Glutamatergic neuron (in vitro differentiated cells): ENCODE measurements around the gene CHN2. TPM values are rescaled to one million over a fixed set of nuclear protein-coding genes. Genes with fewer than 3 reads are reported as not detected.

ENCODE experiments used
- DNase-seq: peaks from one replicate; pipeline ENCODE4 v3.0.0; 2022
- H3K27ac Mint-ChIP-seq: one replicate; pipeline ENCODE4 v1.8.0; 2020; ENCODE audit warnings: mild to moderate bottlenecking, mixed read lengths, inconsistent platforms; ENCODE audit not compliant: unreplicated experiment
- H3K27me3 Mint-ChIP-seq: one replicate; pipeline ENCODE4 v1.8.0; 2020; ENCODE audit warnings: mild to moderate bottlenecking, moderate library complexity, mixed read lengths, inconsistent platforms; ENCODE audit not compliant: unreplicated experiment
- H3K36me3 Mint-ChIP-seq: one replicate; pipeline ENCODE4 v1.8.0; 2020; ENCODE audit warnings: mild to moderate bottlenecking, mixed read lengths, inconsistent platforms; ENCODE audit not compliant: unreplicated experiment
- H3K4me1 Mint-ChIP-seq: one replicate; pipeline ENCODE4 v1.8.0; 2020; ENCODE audit warnings: mild to moderate bottlenecking, low read depth, mixed read lengths, inconsistent platforms; ENCODE audit not compliant: unreplicated experiment
- H3K4me3 Mint-ChIP-seq: one replicate; pipeline ENCODE4 v1.8.0; 2020; ENCODE audit warnings: mild to moderate bottlenecking, mixed read lengths, inconsistent platforms; ENCODE audit not compliant: unreplicated experiment
- H3K9me3 Mint-ChIP-seq: one replicate; pipeline ENCODE4 v1.8.0; 2020; ENCODE audit warnings: mild to moderate bottlenecking, moderate library complexity, mixed read lengths, inconsistent platforms; ENCODE audit not compliant: unreplicated experiment
- total RNA-seq: library from RNA; stranded (reverse); fragmentation: NEBNext Ultra II Directional; extraction: Animal tissue kit (Norgen Biotek cat#: 25700); gene quantifications from one replicate; pipeline ENCODE4 v1.2.1, GENCODE V29; 2021; ENCODE audit not compliant: unreplicated experiment
- TF ChIP-seq, protein P1 (sequence below): fragments of 200-600 bp; sonication (generic); IDR thresholded peaks from one replicate; pipeline ENCODE4 v1.5.0; 2021; ENCODE audit not compliant: partially characterized antibody, unreplicated experiment

The CHN2 gene
- total RNA-seq, 1 donor from 2014 or later = 63.2 TPM

DNA sequence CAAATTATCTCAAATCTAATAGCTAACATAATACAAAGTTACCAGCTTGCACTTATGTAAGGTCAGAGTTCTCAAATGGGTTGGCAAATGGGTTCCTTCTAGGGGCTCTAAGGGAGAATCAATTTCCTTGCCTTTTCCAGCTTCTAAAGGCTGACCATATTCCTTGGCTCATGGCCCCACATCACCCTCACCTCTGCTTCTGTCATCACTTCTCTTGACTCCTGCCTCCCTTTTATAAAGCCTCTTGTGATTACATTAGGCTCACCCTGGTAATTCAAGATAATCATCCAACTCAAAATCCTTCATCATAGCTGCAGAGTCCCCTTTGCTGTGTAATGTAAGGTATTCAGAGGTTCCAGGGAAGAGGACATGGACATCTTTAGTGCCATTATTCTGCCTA lies 42.1 kb downstream of the CHN2 start:
- no peak for DNase-seq
- H3K4me1 Mint-ChIP-seq = peaks cover 8% of the 10 kb centered on the region
- peaks cover 7% of the 10 kb centered on the region for H3K27me3 Mint-ChIP-seq
- TF ChIP-seq, protein P1, sequence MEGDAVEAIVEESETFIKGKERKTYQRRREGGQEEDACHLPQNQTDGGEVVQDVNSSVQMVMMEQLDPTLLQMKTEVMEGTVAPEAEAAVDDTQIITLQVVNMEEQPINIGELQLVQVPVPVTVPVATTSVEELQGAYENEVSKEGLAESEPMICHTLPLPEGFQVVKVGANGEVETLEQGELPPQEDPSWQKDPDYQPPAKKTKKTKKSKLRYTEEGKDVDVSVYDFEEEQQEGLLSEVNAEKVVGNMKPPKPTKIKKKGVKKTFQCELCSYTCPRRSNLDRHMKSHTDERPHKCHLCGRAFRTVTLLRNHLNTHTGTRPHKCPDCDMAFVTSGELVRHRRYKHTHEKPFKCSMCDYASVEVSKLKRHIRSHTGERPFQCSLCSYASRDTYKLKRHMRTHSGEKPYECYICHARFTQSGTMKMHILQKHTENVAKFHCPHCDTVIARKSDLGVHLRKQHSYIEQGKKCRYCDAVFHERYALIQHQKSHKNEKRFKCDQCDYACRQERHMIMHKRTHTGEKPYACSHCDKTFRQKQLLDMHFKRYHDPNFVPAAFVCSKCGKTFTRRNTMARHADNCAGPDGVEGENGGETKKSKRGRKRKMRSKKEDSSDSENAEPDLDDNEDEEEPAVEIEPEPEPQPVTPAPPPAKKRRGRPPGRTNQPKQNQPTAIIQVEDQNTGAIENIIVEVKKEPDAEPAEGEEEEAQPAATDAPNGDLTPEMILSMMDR = no peak
- peaks cover 14% of the 10 kb centered on the region for H3K36me3 Mint-ChIP-seq
- H3K9me3 Mint-ChIP-seq = peaks cover 4% of the 10 kb centered on the region
- no peak overlapping the region for H3K4me3 Mint-ChIP-seq
- H3K27ac Mint-ChIP-seq = no peak overlapping the region

- Mint-ChIP-seq H3K4me1 (peaks cover 2% of the 10 kb centered on the region), H3K4me3 (no peak overlapping the region), H3K27me3 (peaks cover 7% of the 10 kb centered on the region), H3K27ac (no peak overlapping the region), H3K9me3 (peaks cover 4% of the 10 kb centered on the region), H3K36me3 (peaks cover 14% of the 10 kb centered on the region)
- DNase-seq = no peak
- TF ChIP-seq, protein P1 = no peak
These were observed 42.9 kb downstream of the CHN2 start for GRCh38 chr7:29237489-29237888.

DNA sequence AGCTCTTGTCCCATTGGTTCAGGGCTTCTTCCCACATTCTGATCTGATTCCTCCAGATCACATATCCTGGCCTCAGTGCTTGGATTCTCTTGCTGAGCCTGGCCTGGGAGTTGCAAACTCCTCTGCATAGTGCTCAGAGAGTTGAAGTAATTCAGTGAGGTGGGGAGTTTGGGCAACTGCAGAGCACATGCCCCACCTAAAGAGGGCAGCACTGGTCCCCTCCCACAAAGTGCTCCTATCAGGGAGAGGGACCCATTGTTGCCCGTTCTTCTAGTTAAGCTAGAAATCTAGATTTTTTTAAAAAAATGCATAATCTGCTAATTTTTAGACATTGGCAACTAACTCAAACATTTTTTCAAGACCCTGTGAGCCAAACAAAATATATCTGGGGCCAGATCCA lies 45.1 kb downstream of the CHN2 start:
- no peak overlapping the region for H3K4me3 Mint-ChIP-seq
- no peak for DNase-seq
- TF ChIP-seq, protein P1 = no peak
- peaks cover 7% of the 10 kb centered on the region for H3K4me1 Mint-ChIP-seq
- H3K27me3 Mint-ChIP-seq = peaks cover 7% of the 10 kb centered on the region
- H3K9me3 Mint-ChIP-seq = peaks cover 4% of the 10 kb centered on the region
- H3K36me3 Mint-ChIP-seq = peaks cover 14% of the 10 kb centered on the region
- no peak overlapping the region for H3K27ac Mint-ChIP-seq

DNA sequence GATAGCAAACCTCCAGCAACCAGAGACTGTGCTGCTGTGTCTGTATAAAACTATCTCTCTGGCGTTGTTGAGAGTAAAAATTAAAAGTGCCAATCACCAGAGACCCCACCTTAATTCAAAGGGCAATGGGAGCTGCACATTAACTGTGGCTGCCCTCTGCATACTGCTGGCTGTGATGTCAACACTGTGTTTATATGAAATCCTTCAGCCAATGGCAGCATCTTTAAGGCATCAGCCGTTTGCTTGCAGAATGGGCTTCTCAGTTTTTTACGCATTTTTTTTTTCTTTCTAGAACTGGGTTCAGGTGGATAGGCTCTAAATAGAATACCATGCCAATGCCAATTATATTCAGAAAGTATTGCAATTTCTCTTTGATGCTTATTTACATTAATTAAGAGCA lies 47.7 kb downstream of the CHN2 start:
- Mint-ChIP-seq H3K27me3 (peaks cover 7% of the 10 kb centered on the region), H3K9me3 (peaks cover 4% of the 10 kb centered on the region), H3K36me3 (peaks cover 14% of the 10 kb centered on the region), H3K4me1 (peaks cover 8% of the 10 kb centered on the region), H3K27ac (no peak overlapping the region), H3K4me3 (no peak overlapping the region)
- no peak for DNase-seq
- TF ChIP-seq, protein P1 = no peak

DNA sequence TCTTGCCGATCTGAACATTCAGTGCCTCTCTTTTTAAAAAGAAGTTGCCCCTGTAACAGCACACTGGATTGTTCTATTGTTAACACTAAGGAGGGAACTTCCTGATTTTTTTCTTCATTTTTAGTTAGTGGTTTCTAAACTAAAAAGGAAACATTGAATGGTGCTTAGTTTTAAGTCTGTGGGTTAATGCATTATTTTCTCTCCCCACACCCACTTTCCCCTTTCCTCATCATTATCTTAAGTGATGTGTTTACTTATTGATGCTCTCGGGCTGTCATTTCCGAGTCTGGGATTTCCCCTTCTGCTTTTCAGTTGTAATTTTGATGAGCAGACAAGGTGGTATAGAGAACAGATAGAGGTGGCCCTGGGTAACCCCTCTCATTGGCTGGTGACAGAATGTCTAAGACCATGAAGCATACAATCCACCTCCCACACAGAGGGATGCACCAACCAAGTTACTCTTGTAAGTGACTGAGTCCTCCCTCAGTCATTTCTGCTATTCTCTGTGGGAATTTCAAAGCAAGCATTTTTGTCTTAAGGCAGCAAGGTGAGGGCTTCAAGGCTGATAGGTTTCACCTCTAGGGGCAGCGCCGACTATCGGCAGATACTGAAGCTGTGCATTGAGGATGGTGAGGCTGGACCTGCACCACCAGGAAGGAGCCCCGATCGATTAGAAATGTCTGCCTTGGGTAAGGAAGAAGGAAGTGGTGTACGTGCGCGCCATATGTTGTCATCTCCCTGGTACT lies 49.5 kb downstream of the CHN2 start:
- no peak overlapping the region for H3K4me3 Mint-ChIP-seq

More for the DNA sequence above, 49.5 kb downstream of the CHN2 start:
- H3K36me3 Mint-ChIP-seq = peaks cover 6% of the 10 kb centered on the region
- H3K27ac Mint-ChIP-seq = no peak overlapping the region
- H3K9me3 Mint-ChIP-seq = no peaks in the 10 kb centered on the region
- peaks cover 5% of the 10 kb centered on the region for H3K27me3 Mint-ChIP-seq
- no peak for DNase-seq
- peaks cover 21% of the 10 kb centered on the region for H3K4me1 Mint-ChIP-seq
- TF ChIP-seq, protein P1 = no peak
